Peyer's patch (tissue), 4 donors: ENCODE measurements around the gene MBLAC2. TPM values are rescaled to one million over a fixed set of nuclear protein-coding genes. Genes with fewer than 3 reads are reported as not detected.

Source experiments
- DNase-seq, 3 donors: peaks; one replicate each; pipeline ENCODE4 v3.0.0-alpha.2; 2017 to 2019
- H3K27ac ChIP-seq, 4 donors: fragments of 200-600 bp; sonication (generic); one replicate each; pipeline ENCODE4 v1.5.1; 2016 to 2019
- H3K27me3 ChIP-seq, 2 donors: fragments of 200-600 bp; sonication (generic); one replicate each; pipeline ENCODE4 v1.5.1; 2019
- H3K36me3 ChIP-seq, 3 donors: fragments of 200-600 bp; sonication (generic); one replicate each; pipeline ENCODE4 v1.5.1; 2016 to 2019
- H3K4me1 ChIP-seq, 4 donors: fragments of 200-600 bp; sonication (generic); one replicate each; pipeline ENCODE4 v1.5.1; 2016 to 2019
- H3K4me3 ChIP-seq, 4 donors: fragments of 200-600 bp; sonication (generic); 1 replicate in 3 of 4; 2 replicates in 1 of 4; pipeline ENCODE4 v1.5.1; 2016 to 2019; ENCODE audit warnings: mild to moderate bottlenecking in 1 of 4
- H3K9me3 ChIP-seq, 4 donors: fragments of 200-600 bp; sonication (generic); one replicate each; pipeline ENCODE4 v1.5.1; 2016 to 2019; ENCODE audit warnings: mild to moderate bottlenecking in 1 of 4
- CTCF ChIP-seq, 6 experiments: fragments of 450-650 bp in 4 of 6; fragments of 200-600 bp in 2 of 6; sonication (generic) in 1 of 6; IDR thresholded peaks; one replicate each; pipeline ENCODE4 v1.5.1; 2017 to 2019; ENCODE audit warnings: antibody characterized with exemption in 6 of 6, mild to moderate bottlenecking in 3 of 6, moderate library complexity in 1 of 6
- POLR2A ChIP-seq, 2 donors: fragments of 450-650 bp; IDR thresholded peaks; one replicate each; pipeline ENCODE4 v1.5.1; 2017; ENCODE audit warnings: antibody characterized with exemption in 2 of 2, mild to moderate bottlenecking in 2 of 2, moderate library complexity in 2 of 2
- total RNA-seq, 4 donors: library from RNA; depleted of rRNA; stranded (reverse); fragments of >200 nt; gene quantifications; one replicate each; pipeline ENCODE4 v1.1.0, GENCODE V29; 2016

Gene MBLAC2
- total RNA-seq, 4 donors from 2014 or later = 4.1 to 8.1 (median 5.0) TPM

DNA sequence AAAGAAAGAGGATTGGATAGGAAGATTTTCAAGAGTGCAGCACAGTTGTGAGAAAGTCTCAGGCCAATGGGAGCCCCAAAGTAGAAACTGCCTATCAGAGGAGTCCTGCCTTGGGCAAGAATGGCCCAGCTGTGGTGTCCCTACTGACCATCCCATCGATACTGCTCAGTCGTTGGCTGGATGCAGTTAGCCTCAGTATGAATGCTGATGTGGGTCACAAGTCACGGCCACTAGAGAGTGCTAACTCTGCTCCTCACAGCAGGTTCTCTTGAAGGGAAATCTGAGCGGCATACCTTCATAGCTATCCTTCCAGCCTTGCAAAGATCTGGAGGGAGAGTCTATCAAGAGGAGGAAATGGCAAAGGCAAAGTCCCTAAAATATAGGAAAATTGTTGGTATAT is 53.4 kb downstream of the MBLAC2 start:
- no peak overlapping the region for H3K27ac ChIP-seq
- no peaks in the 10 kb centered on the region for H3K36me3 ChIP-seq
- H3K9me3 ChIP-seq = no peaks in the 10 kb centered on the region
- H3K27me3 ChIP-seq = no peaks in the 10 kb centered on the region
- no peak for DNase-seq
- no peak overlapping the region for H3K4me3 ChIP-seq
- no peak for TF ChIP-seq POLR2A (IDR thresholded peaks at IDR 0.05)
- TF ChIP-seq CTCF (IDR thresholded peaks at IDR 0.05) = peak in 1 of 6 experiments; percentile 6
- no peaks in the 10 kb centered on the region for H3K4me1 ChIP-seq

- Histone ChIP-seq H3K4me3 (no peak overlapping the region), H3K4me1 (no peaks in the 10 kb centered on the region), H3K36me3 (no peaks in the 10 kb centered on the region), H3K27me3 (no peaks in the 10 kb centered on the region), H3K9me3 (no peaks in the 10 kb centered on the region), H3K27ac (no peak overlapping the region)
- DNase-seq = no peak
- no peak for TF ChIP-seq CTCF (IDR thresholded peaks at IDR 0.05)
- TF ChIP-seq POLR2A (IDR thresholded peaks at IDR 0.05) = no peak
Measured at GRCh38 chr5:90418214-90418613, 56.4 kb downstream of the MBLAC2 start.

GRCh38 chr5:90410178-90410762 is 64.3 kb downstream of the MBLAC2 start:
- no peak for DNase-seq
- Histone ChIP-seq H3K4me3 (peak overlapping the region; percentile 54 to 89 (median 80)), H3K36me3 (no peaks in the 10 kb centered on the region)

DNA sequence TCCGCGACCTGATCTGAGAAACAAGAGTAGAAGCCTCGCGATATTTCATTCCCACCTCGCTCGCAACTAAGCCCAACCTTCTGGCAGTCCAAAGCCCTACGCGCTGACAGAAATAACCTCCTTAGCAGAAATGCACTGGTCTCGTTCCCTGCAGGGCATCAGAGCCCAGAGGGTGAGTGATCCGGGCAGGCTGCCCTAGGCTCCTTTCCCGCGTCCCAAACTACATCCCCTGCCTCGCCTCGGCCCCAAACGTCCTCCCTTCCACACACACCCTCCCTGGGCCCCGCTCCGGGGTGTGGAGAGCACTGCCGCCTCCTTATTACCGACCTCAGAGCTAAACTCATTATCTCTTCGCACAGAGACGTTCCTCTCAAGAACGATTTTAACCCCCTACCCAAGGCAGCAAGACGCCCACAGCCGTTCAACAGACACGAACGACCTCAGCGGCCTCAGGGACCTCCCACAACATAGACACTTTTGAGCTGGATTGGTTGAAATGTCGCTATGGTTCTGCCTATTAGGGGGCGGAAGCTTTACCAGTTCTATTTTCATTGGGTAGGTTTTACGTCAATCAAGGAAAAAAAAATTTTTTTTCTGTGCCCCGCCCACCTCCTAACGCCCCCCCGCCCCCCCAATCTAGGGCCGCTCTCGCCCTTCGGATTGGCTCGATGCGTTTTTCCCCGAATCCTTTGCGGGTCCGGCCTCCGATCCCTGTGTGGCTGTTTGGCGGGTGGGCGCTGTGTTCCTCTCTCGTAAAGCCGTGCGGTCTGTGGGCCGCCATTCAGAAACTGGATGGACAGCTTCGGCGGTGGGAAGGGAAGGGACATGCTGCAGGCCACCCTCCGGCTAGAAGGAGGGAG is 65.0 kb downstream of the MBLAC2 start, which contains the start of gene CETN3:
Gene CETN3, minus strand, starts transcription at position 439 of the 860 bp plus-strand sequence. Its CDS starts 95 bp downstream, at position 344.
- Histone ChIP-seq H3K4me1 (peaks cover 0 to 10% (median 0%) of the 10 kb centered on the region in 4 donors), H3K4me3 (peak within 1 kb of the TSS; percentile 54 to 89 (median 80)), H3K27me3 (no peaks in the 10 kb centered on the region), H3K9me3 (no peaks in the 10 kb centered on the region), H3K36me3 (no peaks in the 10 kb centered on the region), H3K27ac (peak within 1 kb of the TSS; percentile 87 to 98 (median 94))
- peak; percentile 62 to 85 for TF ChIP-seq POLR2A (IDR thresholded peaks at IDR 0.05)
- TF ChIP-seq CTCF (IDR thresholded peaks at IDR 0.05) = peak in 3 of 6 experiments; percentile 7 to 25 (median 22)
- peak; percentile 94 to 97 (median 94) for DNase-seq

More at GRCh38 chr5:90410178-90410762, 64.3 kb downstream of the MBLAC2 start:
- Histone ChIP-seq H3K9me3 (no peaks in the 10 kb centered on the region), H3K4me1 (peaks cover 0 to 10% (median 0%) of the 10 kb centered on the region in 4 donors), H3K27ac (peak overlapping the region; percentile 87 to 98 (median 94)), H3K27me3 (no peaks in the 10 kb centered on the region)
- TF ChIP-seq CTCF (IDR thresholded peaks at IDR 0.05) (no peak), POLR2A (IDR thresholded peaks at IDR 0.05) (peak in 1 of 2 donors; percentile 1)

- Histone ChIP-seq H3K27ac (peak overlapping the region; percentile 87 to 98 (median 94)), H3K4me3 (peak overlapping the region; percentile 54 to 89 (median 80)), H3K4me1 (peaks cover 0 to 10% (median 0%) of the 10 kb centered on the region in 4 donors), H3K9me3 (no peaks in the 10 kb centered on the region), H3K36me3 (peaks cover 0 to 5% (median 0%) of the 10 kb centered on the region in 3 donors), H3K27me3 (no peaks in the 10 kb centered on the region)
- no peak for DNase-seq
- TF ChIP-seq POLR2A (IDR thresholded peaks at IDR 0.05) = no peak
Measured at GRCh38 chr5:90408571-90409317, 65.8 kb downstream of the MBLAC2 start.

Other genes starting within 250 kb of the MBLAC2 start
- 1 to 10 TPM; 1.1 to 4.1 (median 2.9) TPM for gene CETN3, start 65.0 kb downstream of the MBLAC2 start, total RNA-seq
- 1 to 10 TPM in 1 of 4 donors, under 1 TPM in 2, not detected in 1; 0.53 to 1.3 (median 0.76) TPM for gene POLR3G, start 93 bp upstream of the MBLAC2 start, total RNA-seq
- 10 to 100 TPM; 10.8 to 21.9 (median 15.0) TPM for gene LYSMD3, start 54.8 kb upstream of the MBLAC2 start, total RNA-seq
- 1 to 10 TPM in 3 of 4 donors, under 1 TPM in 1; 0.28 to 6.5 (median 3.7) TPM for gene ADGRV1, start 84.0 kb upstream of the MBLAC2 start, total RNA-seq